GM23338 (cell line): ENCODE data around the gene TBX6. TPM values are rescaled to one million over a fixed set of nuclear protein-coding genes. Genes with fewer than 3 reads are reported as not detected.
A peak's percentile ranks its signal among the peaks of the same experiment; 100 is the strongest.

Experiments
- ATAC-seq: fragments of 200-7000 bp; cut with Tn5 transposase; 3 replicates; pipeline ENCODE4 v1.9.1; 2020
- DNase-seq: peaks from one replicate; pipeline ENCODE4 v3.0.0-alpha.2; 2015; ENCODE audit warnings: low spot score
- H2AFZ ChIP-seq: fragments of 200-600 bp; sonication (generic); 2 replicates; pipeline ENCODE4 v1.8.0; 2016; ENCODE audit warnings: antibody characterized with exemption, mild to moderate bottlenecking, moderate library complexity
- H3F3A ChIP-seq: fragments of 200-600 bp; sonication (generic); replicated peaks from 2 replicates; pipeline ENCODE4 v1.8.0; 2017; ENCODE audit warnings: antibody characterized with exemption, mixed run types, low read depth
- H3K27ac ChIP-seq: fragments of 200-600 bp; sonication (generic); 2 replicates; pipeline ENCODE4 v1.6.1; 2016; ENCODE audit warnings: low read depth
- H3K27me3 ChIP-seq: fragments of 200-600 bp; sonication (generic); 2 replicates; pipeline ENCODE4 v1.8.0; 2016; ENCODE audit warnings: mild to moderate bottlenecking, mixed run types, moderate library complexity; ENCODE audit not compliant: insufficient read depth
- H3K36me3 ChIP-seq: fragments of 200-600 bp; sonication (generic); 2 replicates; pipeline ENCODE4 v1.8.0; 2016; ENCODE audit warnings: mild to moderate bottlenecking; ENCODE audit not compliant: insufficient read depth
- H3K4me1 ChIP-seq: fragments of 200-600 bp; sonication (generic); 2 replicates; pipeline ENCODE4 v1.8.0; 2016; ENCODE audit warnings: mild to moderate bottlenecking, moderate library complexity; ENCODE audit not compliant: insufficient read depth
- H3K4me2 ChIP-seq: fragments of 200-600 bp; sonication (generic); 2 replicates; pipeline ENCODE4 v1.7.1; 2017; ENCODE audit warnings: mixed run types
- H3K4me3 ChIP-seq: fragments of 200-600 bp; sonication (generic); 2 replicates; pipeline ENCODE4 v1.6.1; 2016; ENCODE audit warnings: mixed run types
- H3K79me2 ChIP-seq: fragments of 200-600 bp; sonication (generic); replicated peaks from 2 replicates; pipeline ENCODE4 v1.8.0; 2017; ENCODE audit warnings: mild to moderate bottlenecking; ENCODE audit not compliant: insufficient read depth
- H3K9me2 ChIP-seq: fragments of 200-600 bp; sonication (generic); 2 replicates; pipeline ENCODE4 v1.8.0; 2017; ENCODE audit not compliant: insufficient read depth
- H4K20me1 ChIP-seq: fragments of 200-600 bp; sonication (generic); replicated peaks from 2 replicates; pipeline ENCODE4 v1.8.0; 2017; ENCODE audit warnings: mild to moderate bottlenecking; ENCODE audit not compliant: insufficient read depth
- H3K27ac Mint-ChIP-seq: 2 replicates; pipeline ENCODE4 v1.8.0; 2020; ENCODE audit warnings: inconsistent platforms, mild to moderate bottlenecking, moderate library complexity, mixed read lengths
- H3K27me3 Mint-ChIP-seq: 3 replicates; pipeline ENCODE4 v1.8.0; 2022; ENCODE audit warnings: low read depth, mild to moderate bottlenecking, moderate library complexity, mixed read lengths, inconsistent platforms; ENCODE audit not compliant: insufficient read depth, poor library complexity
- H3K36me3 Mint-ChIP-seq: 3 replicates; pipeline ENCODE4 v1.8.0; 2021; ENCODE audit warnings: low read depth, mild to moderate bottlenecking, inconsistent platforms, moderate library complexity, mixed read lengths
- H3K4me1 Mint-ChIP-seq: 3 replicates; pipeline ENCODE4 v1.8.0; 2020; ENCODE audit warnings: mild to moderate bottlenecking, inconsistent platforms, mixed read lengths
- H3K4me3 Mint-ChIP-seq: 3 replicates; pipeline ENCODE4 v1.8.0; 2021; ENCODE audit warnings: moderate library complexity, mild to moderate bottlenecking, inconsistent platforms, mixed read lengths
- H3K9me3 Mint-ChIP-seq: 3 replicates; pipeline ENCODE4 v1.8.0; 2020; ENCODE audit warnings: moderate library complexity, mild to moderate bottlenecking, inconsistent platforms, mixed read lengths
- EZH2 ChIP-seq: fragments of 200-600 bp; sonication (generic); IDR thresholded peaks from one replicate; pipeline ENCODE4 v1.8.0; 2017; ENCODE audit warnings: antibody characterized with exemption, mild to moderate bottlenecking, low read depth; ENCODE audit not compliant: unreplicated experiment
- EZH2phosphoT487 ChIP-seq: fragments of 200-600 bp; sonication (generic); IDR thresholded peaks from one replicate; pipeline ENCODE4 v1.8.1; 2018; ENCODE audit warnings: antibody characterized with exemption; ENCODE audit not compliant: unreplicated experiment
- JUNB ChIP-seq: IDR thresholded peaks from one replicate; pipeline ENCODE4 v1.6.1; 2016; ENCODE audit warnings: antibody characterized with exemption; ENCODE audit not compliant: unreplicated experiment
- NANOG ChIP-seq: IDR thresholded peaks from 2 replicates; pipeline ENCODE4 v1.6.1; 2016; ENCODE audit warnings: antibody characterized with exemption, borderline replicate concordance
- POLR2AphosphoS5 ChIP-seq: IDR thresholded peaks from 2 replicates; pipeline ENCODE4 v1.6.1; 2016; ENCODE audit warnings: antibody characterized with exemption, low read depth
- STAT1 ChIP-seq: IDR thresholded peaks from one replicate; pipeline ENCODE4 v1.6.1; 2016; ENCODE audit warnings: antibody characterized with exemption; ENCODE audit not compliant: unreplicated experiment
- ZNF114 ChIP-seq: fragments of 250-450 bp; sonication (Bioruptor Pico); IDR thresholded peaks from 2 replicates; pipeline ENCODE4 v1.5.0; 2020; ENCODE audit warnings: mild to moderate bottlenecking, moderate library complexity
- ZNF331 ChIP-seq: fragments of 250-450 bp; sonication (Bioruptor Pico); IDR thresholded peaks from 2 replicates; pipeline ENCODE4 v1.5.0; 2020; ENCODE audit warnings: low read depth, mild to moderate bottlenecking, moderate library complexity
- polyA plus RNA-seq: library from polyadenylated mRNA; unstranded; fragments of >200 nt; fragmentation: Nextera tagmentation; extraction: Ambion mirVana; gene quantifications from 2 replicates; pipeline ENCODE4 v1.2.1, GENCODE V29; 2016
- total RNA-seq: library from RNA; depleted of rRNA; stranded (reverse); fragments of >200 nt; shearing (Covaris generic); gene quantifications from 2 replicates; pipeline ENCODE4 v1.2.3, GENCODE V29; 2014
- TF ChIP-seq, protein P1 (sequence below), 2 experiments: fragments of 200-600 bp in 1 of 2; sonication (generic) in 1 of 2; conservative IDR thresholded peaks; 2 replicates each; pipeline versions ENCODE4 v1.5.1 to v1.6.1; 2016 to 2017; ENCODE audit warnings: antibody characterized with exemption in 2 of 2, low read depth in 2 of 2, mild to moderate bottlenecking in 2 of 2, moderate library complexity in 1 of 2
- TF ChIP-seq, protein P2 (sequence below): IDR thresholded peaks from one replicate; pipeline ENCODE4 v1.6.1; 2018; ENCODE audit warnings: antibody characterized with exemption; ENCODE audit not compliant: unreplicated experiment
- TF ChIP-seq, protein P3 (sequence below): fragments of 250-450 bp; sonication (Bioruptor Pico); IDR thresholded peaks from 2 replicates; pipeline ENCODE4 v1.5.0; 2020; ENCODE audit warnings: mild to moderate bottlenecking, moderate library complexity

TBX6 gene
- total and polyA plus RNA-seq, 2 experiments from 2014 or later, result 1.1 to 2.4 TPM

DNA sequence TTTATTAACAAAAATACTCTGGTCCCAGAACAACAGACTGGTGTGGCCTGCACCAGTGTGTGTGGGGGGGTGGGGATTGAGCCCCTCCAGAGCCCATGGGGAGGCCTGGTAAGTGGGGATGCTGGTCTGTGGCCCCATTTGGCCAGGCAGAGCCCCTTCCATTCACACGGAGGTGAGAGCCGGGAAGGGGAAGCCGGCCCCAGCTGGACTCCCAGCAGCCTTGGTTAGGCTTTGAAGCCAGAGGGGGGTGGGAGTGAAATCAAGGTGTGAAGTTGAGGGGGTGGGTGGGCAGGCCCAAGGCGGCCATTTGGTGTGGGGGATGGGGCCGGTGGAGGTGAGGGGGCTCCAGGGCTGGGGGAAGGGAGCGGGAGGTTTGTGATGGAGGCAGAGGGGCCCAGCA lies 5.9 kb downstream of the TBX6 start (continued):
- no peak for TF ChIP-seq JUNB
- no peak for TF ChIP-seq EZH2phosphoT487
- TF ChIP-seq POLR2AphosphoS5, result no peak
- TF ChIP-seq ZNF114 (CRISPR knock-in tag), result no peak
- TF ChIP-seq, protein P1, sequence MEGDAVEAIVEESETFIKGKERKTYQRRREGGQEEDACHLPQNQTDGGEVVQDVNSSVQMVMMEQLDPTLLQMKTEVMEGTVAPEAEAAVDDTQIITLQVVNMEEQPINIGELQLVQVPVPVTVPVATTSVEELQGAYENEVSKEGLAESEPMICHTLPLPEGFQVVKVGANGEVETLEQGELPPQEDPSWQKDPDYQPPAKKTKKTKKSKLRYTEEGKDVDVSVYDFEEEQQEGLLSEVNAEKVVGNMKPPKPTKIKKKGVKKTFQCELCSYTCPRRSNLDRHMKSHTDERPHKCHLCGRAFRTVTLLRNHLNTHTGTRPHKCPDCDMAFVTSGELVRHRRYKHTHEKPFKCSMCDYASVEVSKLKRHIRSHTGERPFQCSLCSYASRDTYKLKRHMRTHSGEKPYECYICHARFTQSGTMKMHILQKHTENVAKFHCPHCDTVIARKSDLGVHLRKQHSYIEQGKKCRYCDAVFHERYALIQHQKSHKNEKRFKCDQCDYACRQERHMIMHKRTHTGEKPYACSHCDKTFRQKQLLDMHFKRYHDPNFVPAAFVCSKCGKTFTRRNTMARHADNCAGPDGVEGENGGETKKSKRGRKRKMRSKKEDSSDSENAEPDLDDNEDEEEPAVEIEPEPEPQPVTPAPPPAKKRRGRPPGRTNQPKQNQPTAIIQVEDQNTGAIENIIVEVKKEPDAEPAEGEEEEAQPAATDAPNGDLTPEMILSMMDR (conservative IDR thresholded peaks at IDR 0.05; ENCODE audit: low read depth in 2 of 2), result no peak

DNA sequence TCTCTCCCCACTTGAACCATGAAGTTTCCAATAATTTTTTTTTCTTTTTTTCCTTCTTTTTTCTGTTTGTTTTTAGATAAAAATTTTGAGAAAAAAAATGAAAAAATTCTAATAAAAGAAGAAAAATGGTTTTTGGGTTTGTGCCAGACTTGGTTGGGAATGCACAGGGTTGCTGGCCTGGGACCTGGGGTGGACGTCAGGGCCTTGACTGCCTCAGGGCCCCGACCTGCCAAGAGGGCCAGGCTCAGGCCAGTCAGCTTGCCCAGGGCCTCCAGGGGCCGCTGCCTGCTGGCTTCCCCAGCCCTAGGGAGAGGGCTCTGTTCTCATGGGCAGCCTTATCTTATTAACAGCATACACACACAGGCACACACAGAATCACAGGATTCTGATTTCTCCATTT lies 6.5 kb downstream of the TBX6 start:
- no peaks in the 10 kb centered on the region; the same call in 2 of the 3 replicates for H3K9me3 Mint-ChIP-seq
- no peaks in the 10 kb centered on the region for H3K9me2 ChIP-seq
- H3K4me3 Mint-ChIP-seq, result no peak overlapping the region
- H3F3A ChIP-seq, result peaks cover 4% of the 10 kb centered on the region; the same call in 1 of the 2 replicates
- no peak overlapping the region for H2AFZ ChIP-seq
- H3K4me2 ChIP-seq, result no peak overlapping the region
- no peaks in the 10 kb centered on the region for H3K27me3 ChIP-seq
- H3K4me1 Mint-ChIP-seq, result peaks cover 4% of the 10 kb centered on the region; the same call in 2 of the 3 replicates
- H3K36me3 Mint-ChIP-seq, result peaks cover 53% of the 10 kb centered on the region
- peak overlapping the region; percentile 32; the same call in 1 of the 2 replicates for H3K27ac ChIP-seq
- no peak overlapping the region for H3K4me3 ChIP-seq
- H3K27me3 Mint-ChIP-seq, result peaks cover 19% of the 10 kb centered on the region
- DNase-seq, result no peak
- H3K27ac Mint-ChIP-seq, result no peak overlapping the region
- no peak for ATAC-seq
- peaks cover 6% of the 10 kb centered on the region; the same call in 1 of the 2 replicates for H3K4me1 ChIP-seq
- peaks cover 4% of the 10 kb centered on the region for H3K36me3 ChIP-seq
- H3K79me2 ChIP-seq, result peaks cover 5% of the 10 kb centered on the region
- H4K20me1 ChIP-seq, result peaks cover 4% of the 10 kb centered on the region
- TF ChIP-seq, protein P2, sequence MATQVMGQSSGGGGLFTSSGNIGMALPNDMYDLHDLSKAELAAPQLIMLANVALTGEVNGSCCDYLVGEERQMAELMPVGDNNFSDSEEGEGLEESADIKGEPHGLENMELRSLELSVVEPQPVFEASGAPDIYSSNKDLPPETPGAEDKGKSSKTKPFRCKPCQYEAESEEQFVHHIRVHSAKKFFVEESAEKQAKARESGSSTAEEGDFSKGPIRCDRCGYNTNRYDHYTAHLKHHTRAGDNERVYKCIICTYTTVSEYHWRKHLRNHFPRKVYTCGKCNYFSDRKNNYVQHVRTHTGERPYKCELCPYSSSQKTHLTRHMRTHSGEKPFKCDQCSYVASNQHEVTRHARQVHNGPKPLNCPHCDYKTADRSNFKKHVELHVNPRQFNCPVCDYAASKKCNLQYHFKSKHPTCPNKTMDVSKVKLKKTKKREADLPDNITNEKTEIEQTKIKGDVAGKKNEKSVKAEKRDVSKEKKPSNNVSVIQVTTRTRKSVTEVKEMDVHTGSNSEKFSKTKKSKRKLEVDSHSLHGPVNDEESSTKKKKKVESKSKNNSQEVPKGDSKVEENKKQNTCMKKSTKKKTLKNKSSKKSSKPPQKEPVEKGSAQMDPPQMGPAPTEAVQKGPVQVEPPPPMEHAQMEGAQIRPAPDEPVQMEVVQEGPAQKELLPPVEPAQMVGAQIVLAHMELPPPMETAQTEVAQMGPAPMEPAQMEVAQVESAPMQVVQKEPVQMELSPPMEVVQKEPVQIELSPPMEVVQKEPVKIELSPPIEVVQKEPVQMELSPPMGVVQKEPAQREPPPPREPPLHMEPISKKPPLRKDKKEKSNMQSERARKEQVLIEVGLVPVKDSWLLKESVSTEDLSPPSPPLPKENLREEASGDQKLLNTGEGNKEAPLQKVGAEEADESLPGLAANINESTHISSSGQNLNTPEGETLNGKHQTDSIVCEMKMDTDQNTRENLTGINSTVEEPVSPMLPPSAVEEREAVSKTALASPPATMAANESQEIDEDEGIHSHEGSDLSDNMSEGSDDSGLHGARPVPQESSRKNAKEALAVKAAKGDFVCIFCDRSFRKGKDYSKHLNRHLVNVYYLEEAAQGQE, result no peak
- TF ChIP-seq EZH2 (no peak), STAT1 (no peak), ZNF331 (no peak), NANOG (no peak), EZH2phosphoT487 (no peak), ZNF114 (CRISPR knock-in tag) (no peak)
- TF ChIP-seq, protein P3, sequence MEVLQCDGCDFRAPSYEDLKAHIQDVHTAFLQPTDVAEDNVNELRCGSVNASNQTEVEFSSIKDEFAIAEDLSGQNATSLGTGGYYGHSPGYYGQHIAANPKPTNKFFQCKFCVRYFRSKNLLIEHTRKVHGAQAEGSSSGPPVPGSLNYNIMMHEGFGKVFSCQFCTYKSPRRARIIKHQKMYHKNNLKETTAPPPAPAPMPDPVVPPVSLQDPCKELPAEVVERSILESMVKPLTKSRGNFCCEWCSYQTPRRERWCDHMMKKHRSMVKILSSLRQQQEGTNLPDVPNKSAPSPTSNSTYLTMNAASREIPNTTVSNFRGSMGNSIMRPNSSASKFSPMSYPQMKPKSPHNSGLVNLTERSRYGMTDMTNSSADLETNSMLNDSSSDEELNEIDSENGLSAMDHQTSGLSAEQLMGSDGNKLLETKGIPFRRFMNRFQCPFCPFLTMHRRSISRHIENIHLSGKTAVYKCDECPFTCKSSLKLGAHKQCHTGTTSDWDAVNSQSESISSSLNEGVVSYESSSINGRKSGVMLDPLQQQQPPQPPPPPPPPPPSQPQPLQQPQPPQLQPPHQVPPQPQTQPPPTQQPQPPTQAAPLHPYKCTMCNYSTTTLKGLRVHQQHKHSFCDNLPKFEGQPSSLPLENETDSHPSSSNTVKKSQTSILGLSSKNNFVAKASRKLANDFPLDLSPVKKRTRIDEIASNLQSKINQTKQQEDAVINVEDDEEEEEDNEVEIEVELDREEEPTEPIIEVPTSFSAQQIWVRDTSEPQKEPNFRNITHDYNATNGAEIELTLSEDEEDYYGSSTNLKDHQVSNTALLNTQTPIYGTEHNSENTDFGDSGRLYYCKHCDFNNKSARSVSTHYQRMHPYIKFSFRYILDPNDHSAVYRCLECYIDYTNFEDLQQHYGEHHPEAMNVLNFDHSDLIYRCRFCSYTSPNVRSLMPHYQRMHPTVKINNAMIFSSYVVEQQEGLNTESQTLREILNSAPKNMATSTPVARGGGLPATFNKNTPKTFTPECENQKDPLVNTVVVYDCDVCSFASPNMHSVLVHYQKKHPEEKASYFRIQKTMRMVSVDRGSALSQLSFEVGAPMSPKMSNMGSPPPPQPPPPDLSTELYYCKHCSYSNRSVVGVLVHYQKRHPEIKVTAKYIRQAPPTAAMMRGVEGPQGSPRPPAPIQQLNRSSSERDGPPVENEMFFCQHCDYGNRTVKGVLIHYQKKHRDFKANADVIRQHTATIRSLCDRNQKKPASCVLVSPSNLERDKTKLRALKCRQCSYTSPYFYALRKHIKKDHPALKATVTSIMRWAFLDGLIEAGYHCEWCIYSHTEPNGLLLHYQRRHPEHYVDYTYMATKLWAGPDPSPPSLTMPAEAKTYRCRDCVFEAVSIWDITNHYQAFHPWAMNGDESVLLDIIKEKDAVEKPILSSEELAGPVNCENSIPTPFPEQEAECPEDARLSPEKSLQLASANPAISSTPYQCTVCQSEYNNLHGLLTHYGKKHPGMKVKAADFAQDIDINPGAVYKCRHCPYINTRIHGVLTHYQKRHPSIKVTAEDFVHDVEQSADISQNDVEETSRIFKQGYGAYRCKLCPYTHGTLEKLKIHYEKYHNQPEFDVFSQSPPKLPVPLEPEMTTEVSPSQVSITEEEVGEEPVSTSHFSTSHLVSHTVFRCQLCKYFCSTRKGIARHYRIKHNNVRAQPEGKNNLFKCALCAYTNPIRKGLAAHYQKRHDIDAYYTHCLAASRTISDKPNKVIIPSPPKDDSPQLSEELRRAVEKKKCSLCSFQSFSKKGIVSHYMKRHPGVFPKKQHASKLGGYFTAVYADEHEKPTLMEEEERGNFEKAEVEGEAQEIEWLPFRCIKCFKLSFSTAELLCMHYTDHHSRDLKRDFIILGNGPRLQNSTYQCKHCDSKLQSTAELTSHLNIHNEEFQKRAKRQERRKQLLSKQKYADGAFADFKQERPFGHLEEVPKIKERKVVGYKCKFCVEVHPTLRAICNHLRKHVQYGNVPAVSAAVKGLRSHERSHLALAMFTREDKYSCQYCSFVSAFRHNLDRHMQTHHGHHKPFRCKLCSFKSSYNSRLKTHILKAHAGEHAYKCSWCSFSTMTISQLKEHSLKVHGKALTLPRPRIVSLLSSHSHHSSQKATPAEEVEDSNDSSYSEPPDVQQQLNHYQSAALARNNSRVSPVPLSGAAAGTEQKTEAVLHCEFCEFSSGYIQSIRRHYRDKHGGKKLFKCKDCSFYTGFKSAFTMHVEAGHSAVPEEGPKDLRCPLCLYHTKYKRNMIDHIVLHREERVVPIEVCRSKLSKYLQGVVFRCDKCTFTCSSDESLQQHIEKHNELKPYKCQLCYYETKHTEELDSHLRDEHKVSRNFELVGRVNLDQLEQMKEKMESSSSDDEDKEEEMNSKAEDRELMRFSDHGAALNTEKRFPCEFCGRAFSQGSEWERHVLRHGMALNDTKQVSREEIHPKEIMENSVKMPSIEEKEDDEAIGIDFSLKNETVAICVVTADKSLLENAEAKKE (CRISPR knock-in tag), result no peak
- TF ChIP-seq, protein P1 (conservative IDR thresholded peaks at IDR 0.05; ENCODE audit: low read depth in 2 of 2), result no peak
